Kidney (tissue), 14 donors: Measurements from ENCODE around the gene HPS4. TPM values are rescaled to one million over a fixed set of nuclear protein-coding genes. Genes with fewer than 3 reads are reported as not detected.

ENCODE experiments used
- DNase-seq, 5 donors: peaks; one replicate each; pipeline ENCODE4 v3.0.0-alpha.2; 2013 to 2020
- FAIRE-seq: peaks from 2 replicates; lab custom pipeline; 2012; peaks lifted over from hg19 to GRCh38; lab: Jason Lieb, UNC
- H3K27ac ChIP-seq, 2 donors: one replicate each; pipeline ENCODE4 v1.7.0; 2013; ENCODE audit warnings: low read depth in 2 of 2, low read length in 2 of 2, inconsistent platforms in 1 of 2
- H3K27me3 ChIP-seq: one replicate; pipeline ENCODE4 v1.7.1; 2013; ENCODE audit warnings: low read length, inconsistent platforms; ENCODE audit not compliant: control insufficient read depth, insufficient read depth
- H3K36me3 ChIP-seq, 3 donors: one replicate each; pipeline versions ENCODE4 v1.7.0 to v1.7.1; 2013; ENCODE audit warnings: low read length in 3 of 3, control low read depth in 1 of 3, inconsistent platforms in 1 of 3; ENCODE audit not compliant: insufficient read depth in 3 of 3, control insufficient read depth in 2 of 3
- H3K4me1 ChIP-seq, 3 donors: one replicate each; pipeline versions ENCODE4 v1.7.0 to v1.7.1; 2013; ENCODE audit warnings: low read length in 3 of 3, inconsistent platforms in 1 of 3, low read depth in 1 of 3; ENCODE audit not compliant: control insufficient read depth in 2 of 3, insufficient read depth in 2 of 3
- H3K4me3 ChIP-seq, 3 donors: one replicate each; pipeline versions ENCODE4 v1.7.0 to v1.8.1; 2013; ENCODE audit warnings: low read length in 3 of 3, control low read depth in 1 of 3, inconsistent platforms in 1 of 3
- H3K9ac ChIP-seq, 3 donors: one replicate each; pipeline versions ENCODE4 v1.7.0 to v1.7.1; 2013; ENCODE audit warnings: low read length in 3 of 3, control low read depth in 1 of 3, inconsistent platforms in 1 of 3
- H3K9me3 ChIP-seq, 3 donors: one replicate each; pipeline versions ENCODE4 v1.7.0 to v1.7.1; 2013; ENCODE audit warnings: low read length in 3 of 3, control low read depth in 1 of 3, inconsistent platforms in 1 of 3; ENCODE audit not compliant: control insufficient read depth in 2 of 3, insufficient read depth in 1 of 3
- intact Hi-C: fragments of 100-400 bp; cut with DNase I; formaldehyde crosslinking; loops from one replicate; pipeline ENCODE4 v1.11.1; 2022
- polyA plus RNA-seq: library from polyadenylated mRNA; stranded (reverse); fragments of 350-450 nt; fragmentation: Illumina TruSeq; extraction: RNeasy Lipid Tissue Mini Kit (QIAGEN cat#74804); gene quantifications from one replicate; pipeline ENCODE4 v1.2.3, GENCODE V29; 2014; ENCODE audit warnings: low read depth, low replicate concordance; ENCODE audit not compliant: insufficient read depth
- total RNA-seq: library from RNA; stranded (reverse); fragmentation: NEBNext Ultra II Directional; extraction: Animal tissue kit (Norgen Biotek cat#: 25700); gene quantifications from one replicate; pipeline ENCODE4 v1.2.1, GENCODE V29; 2021
- TF ChIP-seq, protein P1 (sequence below): IDR thresholded peaks from 3 replicates; pipeline ENCODE4 v1.5.1; 2012; ENCODE audit warnings: mild to moderate bottlenecking, moderate library complexity, borderline replicate concordance; ENCODE audit not compliant: insufficient read depth; ENCODE audit errors: extremely low read depth
- donor health status: control.
- donor health status: control.
- donor health status: control.
- donor health status: control.
- donor health status: control.
- donor health status: DM: yes; HTN: yes; CAD: no.
- donor health status: Normal renal cell carcinoma (clear cell type).

HPS4 gene
- total and polyA plus RNA-seq, 2 donors from 2014 or later, result 11.9 to 35.5 TPM

DNA sequence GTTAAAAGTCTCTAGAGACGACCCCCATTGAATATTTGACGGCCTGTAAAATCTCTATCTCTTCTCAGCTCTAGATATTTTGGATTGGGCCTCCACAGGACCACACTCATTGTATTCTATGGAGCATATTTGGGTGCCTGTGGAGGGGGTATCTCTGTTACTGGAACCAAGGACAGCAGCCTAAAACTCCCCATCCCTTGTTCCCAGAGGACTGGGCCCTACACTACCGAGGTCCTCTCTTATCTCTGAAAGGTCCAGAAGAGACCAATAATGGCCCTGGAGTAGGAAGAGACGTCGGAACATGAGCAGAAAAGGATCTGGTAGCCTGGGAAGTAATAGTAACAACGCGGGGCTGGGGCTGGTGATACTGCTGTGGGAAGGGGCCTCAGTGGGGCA, 542 bp downstream of the HPS4 start:
- Histone ChIP-seq H3K27ac (peak overlapping the region; percentile 92 to 96), H3K4me3 (peak overlapping the region; percentile 67 to 100 (median 76)), H3K9ac (peak overlapping the region; percentile 61 to 98 (median 64)), H3K27me3 (no peaks in the 10 kb centered on the region), H3K9me3 (no peaks in the 10 kb centered on the region), H3K36me3 (peaks cover 0 to 6% (median 2%) of the 10 kb centered on the region in 3 donors), H3K4me1 (peaks cover 5 to 25% (median 9%) of the 10 kb centered on the region in 3 donors)
- DNase-seq, result no peak
- FAIRE-seq, result no peak
- intact Hi-C loops, result no loop called here
- TF ChIP-seq, protein P1, sequence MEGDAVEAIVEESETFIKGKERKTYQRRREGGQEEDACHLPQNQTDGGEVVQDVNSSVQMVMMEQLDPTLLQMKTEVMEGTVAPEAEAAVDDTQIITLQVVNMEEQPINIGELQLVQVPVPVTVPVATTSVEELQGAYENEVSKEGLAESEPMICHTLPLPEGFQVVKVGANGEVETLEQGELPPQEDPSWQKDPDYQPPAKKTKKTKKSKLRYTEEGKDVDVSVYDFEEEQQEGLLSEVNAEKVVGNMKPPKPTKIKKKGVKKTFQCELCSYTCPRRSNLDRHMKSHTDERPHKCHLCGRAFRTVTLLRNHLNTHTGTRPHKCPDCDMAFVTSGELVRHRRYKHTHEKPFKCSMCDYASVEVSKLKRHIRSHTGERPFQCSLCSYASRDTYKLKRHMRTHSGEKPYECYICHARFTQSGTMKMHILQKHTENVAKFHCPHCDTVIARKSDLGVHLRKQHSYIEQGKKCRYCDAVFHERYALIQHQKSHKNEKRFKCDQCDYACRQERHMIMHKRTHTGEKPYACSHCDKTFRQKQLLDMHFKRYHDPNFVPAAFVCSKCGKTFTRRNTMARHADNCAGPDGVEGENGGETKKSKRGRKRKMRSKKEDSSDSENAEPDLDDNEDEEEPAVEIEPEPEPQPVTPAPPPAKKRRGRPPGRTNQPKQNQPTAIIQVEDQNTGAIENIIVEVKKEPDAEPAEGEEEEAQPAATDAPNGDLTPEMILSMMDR, result no peak

DNA sequence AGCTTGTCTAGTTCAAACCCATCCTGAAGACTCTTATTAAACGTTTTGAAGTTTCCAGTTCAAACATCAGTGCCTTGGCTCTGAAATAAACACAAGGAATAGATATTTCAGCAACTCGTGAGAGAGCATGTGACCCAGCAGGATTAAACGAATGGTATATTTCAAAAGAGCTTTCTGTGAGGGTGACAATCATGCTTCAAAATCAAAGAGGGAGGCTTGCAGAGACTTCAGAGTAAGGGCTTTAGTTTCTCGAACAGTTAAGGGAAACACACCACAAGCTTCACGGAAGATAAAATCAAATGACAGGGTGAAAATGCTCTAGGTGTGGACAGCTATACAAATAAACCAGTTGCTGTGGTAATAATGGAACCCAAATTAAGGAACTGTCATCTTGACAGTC, 1.4 kb downstream of the HPS4 start:
- peaks cover 5 to 25% (median 9%) of the 10 kb centered on the region in 3 donors for H3K4me1 ChIP-seq
- no peak overlapping the region for H3K4me3 ChIP-seq
- no peak overlapping the region for H3K27ac ChIP-seq
- FAIRE-seq, result no peak
- intact Hi-C loops, result no loop called here
- no peaks in the 10 kb centered on the region for H3K9me3 ChIP-seq
- no peaks in the 10 kb centered on the region for H3K27me3 ChIP-seq
- DNase-seq, result no peak
- TF ChIP-seq, protein P1, result no peak
- H3K9ac ChIP-seq, result no peak overlapping the region
- H3K36me3 ChIP-seq, result peaks cover 0 to 10% (median 0%) of the 10 kb centered on the region in 3 donors

DNA sequence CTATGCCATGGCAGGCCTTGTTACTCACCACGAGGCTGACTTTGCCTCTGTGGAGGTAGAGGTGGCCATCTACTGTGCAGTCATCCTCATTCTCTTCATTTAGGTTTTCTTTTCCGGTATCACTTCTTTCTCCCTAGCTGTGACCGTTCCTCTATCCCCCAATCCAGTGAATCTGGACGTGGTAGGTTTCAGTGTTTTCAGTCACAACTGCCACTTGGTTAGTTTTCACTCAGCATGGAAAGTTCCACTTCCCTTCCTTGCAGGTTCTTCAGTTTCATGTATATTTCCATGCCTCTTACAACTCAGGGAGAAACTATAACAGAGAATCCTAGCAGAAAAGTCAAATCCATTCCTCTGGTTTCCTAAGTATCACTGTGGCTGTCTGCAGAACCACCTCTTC, 1.9 kb downstream of the HPS4 start:
- Histone ChIP-seq H3K4me3 (no peak overlapping the region), H3K27ac (no peak overlapping the region), H3K9ac (no peak overlapping the region), H3K27me3 (no peaks in the 10 kb centered on the region), H3K36me3 (peaks cover under 1 to 14% (median 3%) of the 10 kb centered on the region in 3 donors), H3K9me3 (no peaks in the 10 kb centered on the region), H3K4me1 (peaks cover 5 to 25% (median 9%) of the 10 kb centered on the region in 3 donors)
- FAIRE-seq (no peak), DNase-seq (no peak)
- intact Hi-C loops, result no loop called here
- TF ChIP-seq, protein P1, result no peak
